HEK293 (cell line): ENCODE results near the gene B4GALT5.
A peak's percentile ranks its signal among the peaks of the same experiment; 100 is the strongest.

ENCODE experiments used
- CTCF ChIA-PET: fragments of 350-600 bp; formaldehyde crosslinking; extraction: SDS; loops from one replicate; lab custom pipeline; 2021; ENCODE audit warnings: antibody characterized with exemption; lab: Yijun Ruan, JAX
- POLR2A ChIA-PET: fragments of 300-600 bp; formaldehyde crosslinking; extraction: SDS; loops from one replicate; lab custom pipeline; 2020; ENCODE audit warnings: antibody characterized with exemption, inconsistent platforms; lab: Yijun Ruan, JAX
- H3K27ac ChIP-seq: fragments of 200-500 bp; sonication (Bioruptor generic); 2 replicates; pipeline ENCODE4 v1.5.1; 2014; ENCODE audit warnings: low read depth, low read length, control low read depth, inconsistent platforms; ENCODE audit errors: extremely low read depth
- H3K36me3 ChIP-seq, 2 experiments: fragments of 200-500 bp in 1 of 2; sonication (Bioruptor generic) in 1 of 2; 1 replicate in 1 of 2; 2 replicates in 1 of 2; pipeline ENCODE4 v1.5.1; 2014 to 2017; ENCODE audit warnings: inconsistent platforms in 2 of 2, low read length in 2 of 2; ENCODE audit not compliant: control insufficient read depth in 2 of 2, insufficient read depth in 1 of 2
- H3K4me1 ChIP-seq: fragments of 200-500 bp; sonication (Bioruptor generic); 2 replicates; pipeline ENCODE4 v1.5.1; 2014; ENCODE audit warnings: mild to moderate bottlenecking, low read length, inconsistent platforms; ENCODE audit not compliant: control insufficient read depth, insufficient read depth
- H3K4me3 ChIP-seq: 2 replicates; pipeline ENCODE4 v1.5.1; 2011; ENCODE audit warnings: low read depth, mild to moderate bottlenecking, control low read depth, low read length, moderate library complexity
- H3K9me3 ChIP-seq: fragments of 200-500 bp; sonication (Bioruptor generic); 2 replicates; pipeline ENCODE4 v1.5.1; 2014; ENCODE audit warnings: low read depth, low read length, inconsistent platforms; ENCODE audit not compliant: control insufficient read depth, insufficient read depth
- EGR2 ChIP-seq: fragments of 450-650 bp; formaldehyde crosslinking; IDR thresholded peaks from 2 replicates; pipeline ENCODE4 v1.5.1; 2016; ENCODE audit warnings: low read depth, missing biosample characterization, missing genetic modification characterization
- GLI2 ChIP-seq: fragments of 450-650 bp; formaldehyde crosslinking; IDR thresholded peaks from 2 replicates; pipeline ENCODE4; 2017; ENCODE audit warnings: missing biosample characterization, missing genetic modification characterization, low read depth, borderline replicate concordance
- IKZF3 ChIP-seq: fragments of 450-650 bp; IDR thresholded peaks from 2 replicates; pipeline ENCODE4 v1.5.0; 2018; ENCODE audit warnings: missing biosample characterization, mild to moderate bottlenecking, missing genetic modification characterization, moderate library complexity
- KLF10 ChIP-seq: fragments of 450-650 bp; IDR thresholded peaks from 2 replicates; pipeline ENCODE4 v1.5.1; 2018; ENCODE audit warnings: missing biosample characterization, mild to moderate bottlenecking, missing genetic modification characterization
- KLF9 ChIP-seq: fragments of 450-650 bp; formaldehyde crosslinking; IDR thresholded peaks from 2 replicates; pipeline ENCODE4 v1.5.1; 2016; ENCODE audit warnings: missing biosample characterization, missing genetic modification characterization, low read depth
- SCRT1 ChIP-seq: fragments of 450-650 bp; formaldehyde crosslinking; IDR thresholded peaks from 2 replicates; pipeline ENCODE4 v1.5.1; 2016; ENCODE audit warnings: missing biosample characterization, missing genetic modification characterization, borderline replicate concordance
- SP2 ChIP-seq: fragments of 450-650 bp; formaldehyde crosslinking; IDR thresholded peaks from 2 replicates; pipeline ENCODE4 v1.5.1; 2016; ENCODE audit warnings: missing biosample characterization, missing genetic modification characterization
- ZNF174 ChIP-seq: fragments of 450-650 bp; formaldehyde crosslinking; IDR thresholded peaks from 2 replicates; pipeline ENCODE4 v1.5.0; 2017; ENCODE audit warnings: missing biosample characterization, mild to moderate bottlenecking, missing genetic modification characterization
- ZNF19 ChIP-seq: fragments of 450-650 bp; formaldehyde crosslinking; IDR thresholded peaks from 2 replicates; pipeline ENCODE4; 2016; ENCODE audit warnings: missing biosample characterization, missing genetic modification characterization, low read depth
- ZNF211 ChIP-seq: fragments of 450-650 bp; formaldehyde crosslinking; IDR thresholded peaks from 2 replicates; pipeline ENCODE4 v1.5.1; 2016; ENCODE audit warnings: low read depth, missing biosample characterization, missing genetic modification characterization
- ZNF274 ChIP-seq, 2 experiments: fragments of 200-500 bp in 1 of 2; fragments of 450-650 bp in 1 of 2; sonication (Bioruptor generic) in 1 of 2; formaldehyde crosslinking in 1 of 2; IDR thresholded peaks; 2 replicates each; pipeline versions ENCODE4 v1.5.1 to v1.6.1; 2014 to 2016; ENCODE audit warnings: borderline replicate concordance in 1 of 2, inconsistent platforms in 1 of 2, low read length in 1 of 2, missing biosample characterization in 1 of 2, missing genetic modification characterization in 1 of 2
- ZNF350 ChIP-seq: fragments of 450-650 bp; formaldehyde crosslinking; IDR thresholded peaks from 2 replicates; pipeline ENCODE4 v1.5.0; 2017; ENCODE audit warnings: missing biosample characterization, mild to moderate bottlenecking, missing genetic modification characterization
- ZNF473 ChIP-seq: fragments of 450-650 bp; formaldehyde crosslinking; IDR thresholded peaks from 2 replicates; pipeline ENCODE4 v1.5.1; 2017; ENCODE audit warnings: missing biosample characterization, missing genetic modification characterization
- ZNF514 ChIP-seq: fragments of 450-650 bp; formaldehyde crosslinking; IDR thresholded peaks from 2 replicates; pipeline ENCODE4 v1.5.1; 2016; ENCODE audit warnings: missing biosample characterization, missing genetic modification characterization
- ZNF549 ChIP-seq: fragments of 450-650 bp; IDR thresholded peaks from 2 replicates; pipeline ENCODE4 v1.5.1; 2018; ENCODE audit warnings: missing biosample characterization, missing genetic modification characterization, mild to moderate bottlenecking, inconsistent platforms, moderate library complexity
- ZNF660 ChIP-seq: fragments of 450-650 bp; IDR thresholded peaks from 2 replicates; pipeline ENCODE4 v1.5.1; 2018; ENCODE audit warnings: missing biosample characterization, mild to moderate bottlenecking, missing genetic modification characterization
- ZNF837 ChIP-seq: fragments of 450-650 bp; formaldehyde crosslinking; IDR thresholded peaks from 2 replicates; pipeline ENCODE4 v1.5.1; 2016; ENCODE audit warnings: missing biosample characterization, missing genetic modification characterization
- ZNF843 ChIP-seq: fragments of 450-650 bp; formaldehyde crosslinking; IDR thresholded peaks from 2 replicates; pipeline ENCODE4 v1.5.1; 2016; ENCODE audit warnings: missing biosample characterization, missing genetic modification characterization
- TF ChIP-seq, protein P1 (sequence below): fragments of 450-650 bp; formaldehyde crosslinking; IDR thresholded peaks from 2 replicates; pipeline ENCODE4 v1.5.1; 2016; ENCODE audit warnings: missing biosample characterization, missing genetic modification characterization
- TF ChIP-seq, protein P2 (sequence below): fragments of 450-650 bp; formaldehyde crosslinking; IDR thresholded peaks from 2 replicates; pipeline ENCODE4 v1.5.1; 2017; ENCODE audit warnings: missing biosample characterization, missing genetic modification characterization
- TF ChIP-seq, protein P3 (sequence below): fragments of 450-650 bp; formaldehyde crosslinking; IDR thresholded peaks from 2 replicates; pipeline ENCODE4 v1.5.1; 2016; ENCODE audit warnings: missing biosample characterization, missing genetic modification characterization
- TF ChIP-seq, protein P4 (sequence below): fragments of 450-650 bp; formaldehyde crosslinking; IDR thresholded peaks from 2 replicates; pipeline ENCODE4 v1.5.1; 2016; ENCODE audit warnings: missing biosample characterization, missing genetic modification characterization
- TF ChIP-seq, protein P5 (sequence below): fragments of 450-650 bp; formaldehyde crosslinking; IDR thresholded peaks from 2 replicates; pipeline ENCODE4 v1.5.1; 2016; ENCODE audit warnings: missing biosample characterization, missing genetic modification characterization
- TF ChIP-seq, protein P6 (sequence below): fragments of 450-650 bp; formaldehyde crosslinking; IDR thresholded peaks from 2 replicates; pipeline ENCODE4 v1.5.1; 2017; ENCODE audit warnings: missing biosample characterization, missing genetic modification characterization

Gene B4GALT5

DNA sequence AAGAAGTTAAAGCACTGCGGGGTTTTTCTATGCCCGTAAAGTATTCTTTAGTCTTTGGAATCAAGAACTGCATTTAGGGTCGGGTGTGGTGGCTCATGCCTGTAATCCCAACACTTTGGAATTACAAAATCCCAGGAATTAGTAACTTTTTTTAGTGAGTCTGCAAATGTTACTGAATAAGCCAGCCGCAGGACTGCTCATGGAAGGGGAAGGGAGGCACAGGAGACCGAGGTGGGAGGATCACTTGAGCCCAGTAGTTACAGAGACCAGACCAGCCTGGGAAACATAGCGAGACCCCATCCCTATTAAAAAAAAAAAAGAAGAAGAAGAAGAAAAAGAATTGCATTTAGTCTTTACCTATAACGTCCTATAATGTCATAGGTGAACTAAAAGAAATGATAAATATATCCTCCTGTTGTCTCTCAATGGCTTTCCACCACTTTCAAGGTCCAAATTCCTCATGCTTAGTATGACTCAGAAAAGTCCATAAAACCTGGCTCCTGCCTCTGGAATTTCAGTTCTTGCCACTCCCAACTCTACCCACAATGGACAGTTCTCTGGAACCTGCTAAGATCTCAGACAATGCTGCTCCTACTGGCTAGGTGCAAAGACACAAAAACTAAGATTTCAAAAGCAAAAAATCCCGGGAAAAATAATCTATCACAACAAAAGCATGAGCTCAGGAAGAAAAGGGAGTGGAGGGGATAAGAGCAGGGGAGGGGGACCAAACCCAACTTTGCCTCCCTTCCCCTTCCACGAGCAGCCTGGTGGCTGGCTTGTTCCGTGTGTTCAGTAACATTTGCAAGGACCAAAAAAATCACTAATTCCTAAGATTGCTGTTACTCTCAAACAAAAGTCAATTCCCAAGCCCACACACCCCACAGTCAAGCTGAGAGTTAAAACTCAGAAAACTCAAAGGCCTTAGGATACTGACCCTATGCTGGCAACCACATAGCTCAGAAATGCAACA, 39.0 kb downstream of the B4GALT5 start (continued):
- TF ChIP-seq, protein P1, sequence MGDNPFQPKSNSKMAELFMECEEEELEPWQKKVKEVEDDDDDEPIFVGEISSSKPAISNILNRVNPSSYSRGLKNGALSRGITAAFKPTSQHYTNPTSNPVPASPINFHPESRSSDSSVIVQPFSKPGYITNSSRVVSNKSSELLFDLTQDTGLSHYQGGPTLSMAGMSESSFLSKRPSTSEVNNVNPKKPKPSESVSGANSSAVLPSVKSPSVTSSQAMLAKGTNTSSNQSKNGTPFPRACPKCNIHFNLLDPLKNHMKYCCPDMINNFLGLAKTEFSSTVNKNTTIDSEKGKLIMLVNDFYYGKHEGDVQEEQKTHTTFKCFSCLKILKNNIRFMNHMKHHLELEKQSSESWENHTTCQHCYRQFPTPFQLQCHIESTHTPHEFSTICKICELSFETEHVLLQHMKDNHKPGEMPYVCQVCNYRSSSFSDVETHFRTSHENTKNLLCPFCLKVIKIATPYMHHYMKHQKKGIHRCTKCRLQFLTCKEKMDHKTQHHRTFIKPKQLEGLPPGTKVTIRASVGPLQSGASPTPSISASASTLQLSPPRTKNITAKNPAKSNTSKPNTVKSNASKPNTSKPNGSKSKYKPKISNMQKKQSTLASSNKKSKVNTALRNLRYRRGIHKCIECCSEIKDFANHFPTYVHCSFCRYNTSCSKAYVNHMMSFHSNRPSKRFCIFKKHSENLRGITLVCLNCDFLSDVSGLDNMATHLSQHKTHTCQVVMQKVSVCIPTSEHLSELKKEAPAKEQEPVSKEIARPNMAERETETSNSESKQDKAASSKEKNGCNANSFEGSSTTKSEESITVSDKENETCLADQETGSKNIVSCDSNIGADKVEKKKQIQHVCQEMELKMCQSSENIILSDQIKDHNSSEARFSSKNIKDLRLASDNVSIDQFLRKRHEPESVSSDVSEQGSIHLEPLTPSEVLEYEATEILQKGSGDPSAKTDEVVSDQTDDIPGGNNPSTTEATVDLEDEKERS (tag by site-specific recombination): no peak
- 0 out of 2 replicates have a peak, but pooled peaks have one; percentile 8 for TF ChIP-seq IKZF3 (tag by site-specific recombination)
- TF ChIP-seq EGR2: no peak
- TF ChIP-seq ZNF473 (tag by site-specific recombination): no peak
- no peak for TF ChIP-seq KLF10
- no peak for TF ChIP-seq SP2 (tag by site-specific recombination)
- no peak for TF ChIP-seq ZNF211 (tag by site-specific recombination)
- no peak for TF ChIP-seq GLI2 (tag by site-specific recombination)
- TF ChIP-seq, protein P2, sequence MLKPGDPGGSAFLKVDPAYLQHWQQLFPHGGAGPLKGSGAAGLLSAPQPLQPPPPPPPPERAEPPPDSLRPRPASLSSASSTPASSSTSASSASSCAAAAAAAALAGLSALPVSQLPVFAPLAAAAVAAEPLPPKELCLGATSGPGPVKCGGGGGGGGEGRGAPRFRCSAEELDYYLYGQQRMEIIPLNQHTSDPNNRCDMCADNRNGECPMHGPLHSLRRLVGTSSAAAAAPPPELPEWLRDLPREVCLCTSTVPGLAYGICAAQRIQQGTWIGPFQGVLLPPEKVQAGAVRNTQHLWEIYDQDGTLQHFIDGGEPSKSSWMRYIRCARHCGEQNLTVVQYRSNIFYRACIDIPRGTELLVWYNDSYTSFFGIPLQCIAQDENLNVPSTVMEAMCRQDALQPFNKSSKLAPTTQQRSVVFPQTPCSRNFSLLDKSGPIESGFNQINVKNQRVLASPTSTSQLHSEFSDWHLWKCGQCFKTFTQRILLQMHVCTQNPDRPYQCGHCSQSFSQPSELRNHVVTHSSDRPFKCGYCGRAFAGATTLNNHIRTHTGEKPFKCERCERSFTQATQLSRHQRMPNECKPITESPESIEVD (tag by site-specific recombination): peak; percentile 18; the same call in 1 of the 2 replicates
- TF ChIP-seq ZNF174: no peak
- TF ChIP-seq ZNF843 (tag by site-specific recombination): no peak
- TF ChIP-seq, protein P3, sequence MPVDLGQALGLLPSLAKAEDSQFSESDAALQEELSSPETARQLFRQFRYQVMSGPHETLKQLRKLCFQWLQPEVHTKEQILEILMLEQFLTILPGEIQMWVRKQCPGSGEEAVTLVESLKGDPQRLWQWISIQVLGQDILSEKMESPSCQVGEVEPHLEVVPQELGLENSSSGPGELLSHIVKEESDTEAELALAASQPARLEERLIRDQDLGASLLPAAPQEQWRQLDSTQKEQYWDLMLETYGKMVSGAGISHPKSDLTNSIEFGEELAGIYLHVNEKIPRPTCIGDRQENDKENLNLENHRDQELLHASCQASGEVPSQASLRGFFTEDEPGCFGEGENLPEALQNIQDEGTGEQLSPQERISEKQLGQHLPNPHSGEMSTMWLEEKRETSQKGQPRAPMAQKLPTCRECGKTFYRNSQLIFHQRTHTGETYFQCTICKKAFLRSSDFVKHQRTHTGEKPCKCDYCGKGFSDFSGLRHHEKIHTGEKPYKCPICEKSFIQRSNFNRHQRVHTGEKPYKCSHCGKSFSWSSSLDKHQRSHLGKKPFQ (tag by site-specific recombination): no peak
- TF ChIP-seq ZNF549 (tag by site-specific recombination): no peak
- no peak for TF ChIP-seq ZNF19 (tag by site-specific recombination)
- TF ChIP-seq ZNF837 (tag by site-specific recombination): no peak

DNA sequence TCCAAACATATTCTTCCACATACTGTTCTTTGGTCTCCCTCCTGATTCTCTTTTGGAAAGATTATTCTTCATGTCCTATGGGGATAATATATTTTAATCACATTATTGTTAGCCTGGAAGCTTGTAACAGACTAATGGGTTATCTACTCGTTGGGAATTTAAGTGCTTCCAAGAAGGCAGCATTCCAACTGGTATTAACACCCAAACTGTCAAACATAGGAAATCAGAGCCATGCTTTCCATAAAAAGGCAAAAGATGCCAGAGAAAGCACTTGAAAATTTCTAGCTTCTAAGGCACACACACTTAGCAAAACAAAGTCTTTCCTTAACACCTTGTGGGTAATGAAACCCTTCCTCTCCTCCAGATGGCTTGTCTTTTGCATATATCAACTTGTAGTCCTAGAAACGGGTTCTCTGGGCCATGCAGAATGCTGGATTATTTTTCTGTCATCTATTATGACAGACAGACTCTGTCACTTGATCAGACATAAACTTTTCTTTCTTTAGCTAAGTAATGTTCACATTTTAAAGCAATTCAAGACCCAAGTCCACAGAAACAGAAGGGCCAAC, 41.5 kb downstream of the B4GALT5 start:
- no peaks in the 10 kb centered on the region for H3K36me3 ChIP-seq
- no peaks in the 10 kb centered on the region for H3K9me3 ChIP-seq
- no peak overlapping the region for H3K27ac ChIP-seq
- peaks cover 18% of the 10 kb centered on the region for H3K4me1 ChIP-seq
- H3K4me3 ChIP-seq: no peak overlapping the region
- ChIA-PET POLR2A (no interaction called here), CTCF (no interaction called here)
- TF ChIP-seq ZNF514 (tag by site-specific recombination) (no peak), ZNF549 (tag by site-specific recombination) (no peak), KLF9 (tag by site-specific recombination) (no peak), SCRT1 (tag by site-specific recombination) (no peak), ZNF660 (no peak), ZNF350 (no peak), ZNF274 (IDR thresholded peaks at IDR 0.05; ENCODE audit: low read length) (no peak), ZNF274 (tag by site-specific recombination; IDR thresholded peaks at IDR 0.05; ENCODE audit: borderline replicate concordance) (no peak)
- TF ChIP-seq, protein P4, sequence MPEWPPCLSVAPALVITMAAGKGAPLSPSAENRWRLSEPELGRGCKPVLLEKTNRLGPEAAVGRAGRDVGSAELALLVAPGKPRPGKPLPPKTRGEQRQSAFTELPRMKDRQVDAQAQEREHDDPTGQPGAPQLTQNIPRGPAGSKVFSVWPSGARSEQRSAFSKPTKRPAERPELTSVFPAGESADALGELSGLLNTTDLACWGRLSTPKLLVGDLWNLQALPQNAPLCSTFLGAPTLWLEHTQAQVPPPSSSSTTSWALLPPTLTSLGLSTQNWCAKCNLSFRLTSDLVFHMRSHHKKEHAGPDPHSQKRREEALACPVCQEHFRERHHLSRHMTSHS: no peak
- TF ChIP-seq, protein P5, sequence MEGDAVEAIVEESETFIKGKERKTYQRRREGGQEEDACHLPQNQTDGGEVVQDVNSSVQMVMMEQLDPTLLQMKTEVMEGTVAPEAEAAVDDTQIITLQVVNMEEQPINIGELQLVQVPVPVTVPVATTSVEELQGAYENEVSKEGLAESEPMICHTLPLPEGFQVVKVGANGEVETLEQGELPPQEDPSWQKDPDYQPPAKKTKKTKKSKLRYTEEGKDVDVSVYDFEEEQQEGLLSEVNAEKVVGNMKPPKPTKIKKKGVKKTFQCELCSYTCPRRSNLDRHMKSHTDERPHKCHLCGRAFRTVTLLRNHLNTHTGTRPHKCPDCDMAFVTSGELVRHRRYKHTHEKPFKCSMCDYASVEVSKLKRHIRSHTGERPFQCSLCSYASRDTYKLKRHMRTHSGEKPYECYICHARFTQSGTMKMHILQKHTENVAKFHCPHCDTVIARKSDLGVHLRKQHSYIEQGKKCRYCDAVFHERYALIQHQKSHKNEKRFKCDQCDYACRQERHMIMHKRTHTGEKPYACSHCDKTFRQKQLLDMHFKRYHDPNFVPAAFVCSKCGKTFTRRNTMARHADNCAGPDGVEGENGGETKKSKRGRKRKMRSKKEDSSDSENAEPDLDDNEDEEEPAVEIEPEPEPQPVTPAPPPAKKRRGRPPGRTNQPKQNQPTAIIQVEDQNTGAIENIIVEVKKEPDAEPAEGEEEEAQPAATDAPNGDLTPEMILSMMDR (tag by site-specific recombination): no peak
- TF ChIP-seq, protein P6, sequence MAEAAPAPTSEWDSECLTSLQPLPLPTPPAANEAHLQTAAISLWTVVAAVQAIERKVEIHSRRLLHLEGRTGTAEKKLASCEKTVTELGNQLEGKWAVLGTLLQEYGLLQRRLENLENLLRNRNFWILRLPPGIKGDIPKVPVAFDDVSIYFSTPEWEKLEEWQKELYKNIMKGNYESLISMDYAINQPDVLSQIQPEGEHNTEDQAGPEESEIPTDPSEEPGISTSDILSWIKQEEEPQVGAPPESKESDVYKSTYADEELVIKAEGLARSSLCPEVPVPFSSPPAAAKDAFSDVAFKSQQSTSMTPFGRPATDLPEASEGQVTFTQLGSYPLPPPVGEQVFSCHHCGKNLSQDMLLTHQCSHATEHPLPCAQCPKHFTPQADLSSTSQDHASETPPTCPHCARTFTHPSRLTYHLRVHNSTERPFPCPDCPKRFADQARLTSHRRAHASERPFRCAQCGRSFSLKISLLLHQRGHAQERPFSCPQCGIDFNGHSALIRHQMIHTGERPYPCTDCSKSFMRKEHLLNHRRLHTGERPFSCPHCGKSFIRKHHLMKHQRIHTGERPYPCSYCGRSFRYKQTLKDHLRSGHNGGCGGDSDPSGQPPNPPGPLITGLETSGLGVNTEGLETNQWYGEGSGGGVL: no peak
